Endothelial cell (in vitro differentiated cells): ENCODE results near the gene CDPF1. TPM values are rescaled to one million over a fixed set of nuclear protein-coding genes. Genes with fewer than 3 reads are reported as not detected.

Experiments
- DNase-seq: peaks from one replicate; pipeline ENCODE4 v3.0.0; 2021; ENCODE audit warnings: low spot score
- H3K27ac Mint-ChIP-seq: one replicate; pipeline ENCODE4 v1.8.0; 2021; ENCODE audit warnings: mixed read lengths, inconsistent platforms; ENCODE audit not compliant: unreplicated experiment
- H3K27me3 Mint-ChIP-seq: one replicate; pipeline ENCODE4 v1.8.0; 2021; ENCODE audit warnings: mild to moderate bottlenecking, moderate library complexity, mixed read lengths, inconsistent platforms; ENCODE audit not compliant: unreplicated experiment
- H3K36me3 Mint-ChIP-seq: one replicate; pipeline ENCODE4 v1.8.0; 2021; ENCODE audit warnings: mild to moderate bottlenecking, low read depth, mixed read lengths, inconsistent platforms; ENCODE audit not compliant: unreplicated experiment
- H3K4me1 Mint-ChIP-seq: one replicate; pipeline ENCODE4 v1.8.0; 2021; ENCODE audit warnings: mild to moderate bottlenecking, mixed read lengths, inconsistent platforms; ENCODE audit not compliant: unreplicated experiment
- H3K4me3 Mint-ChIP-seq: one replicate; pipeline ENCODE4 v1.8.0; 2021; ENCODE audit warnings: mild to moderate bottlenecking, mixed read lengths, inconsistent platforms; ENCODE audit not compliant: unreplicated experiment
- H3K9me3 Mint-ChIP-seq: one replicate; pipeline ENCODE4 v1.8.0; 2021; ENCODE audit warnings: mixed read lengths, inconsistent platforms; ENCODE audit not compliant: unreplicated experiment
- CTCF ChIP-seq: fragments of 200-600 bp; sonication (generic); IDR thresholded peaks from one replicate; pipeline ENCODE4 v1.5.0; 2021; ENCODE audit warnings: antibody characterized with exemption; ENCODE audit not compliant: unreplicated experiment
- total RNA-seq: library from RNA; stranded (reverse); fragmentation: NEBNext Ultra II Directional; extraction: Animal tissue kit (Norgen Biotek cat#: 25700); gene quantifications from one replicate; pipeline ENCODE4 v1.2.1, GENCODE V29; 2021; ENCODE audit not compliant: unreplicated experiment

The CDPF1 gene
- total RNA-seq, 1 donor from 2014 or later, result 8.5 TPM

DNA sequence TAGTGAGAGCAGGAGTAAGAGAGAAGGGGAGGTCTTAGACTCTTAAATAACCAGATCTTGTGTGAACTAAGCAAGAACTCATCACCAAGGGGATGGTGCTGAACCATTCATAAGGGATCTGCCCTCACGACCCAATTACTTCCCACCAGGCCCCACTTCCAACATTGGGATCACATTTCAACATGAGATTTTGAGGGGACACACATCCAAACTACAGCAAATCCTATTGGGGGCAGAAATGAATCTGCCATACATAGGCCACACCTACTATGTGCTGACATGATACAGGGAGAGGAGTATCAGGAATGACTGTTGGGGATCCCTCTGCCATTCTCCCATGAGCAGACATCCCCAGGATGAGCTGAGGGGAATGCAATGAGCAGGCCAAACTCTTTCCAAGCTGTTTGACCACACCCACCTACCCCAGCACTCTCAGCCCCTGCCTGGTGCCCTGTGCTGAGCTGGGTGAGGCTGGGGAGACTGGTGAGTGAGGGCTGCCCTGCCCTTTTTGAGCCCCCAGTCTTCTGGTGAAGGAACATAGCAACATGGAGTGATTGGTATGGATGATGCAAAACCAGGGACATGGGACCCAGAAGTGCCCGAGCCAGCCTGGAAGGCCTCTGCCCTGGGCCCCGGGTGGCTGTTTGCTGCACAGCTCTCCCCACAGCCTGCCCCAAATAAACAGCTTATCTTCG, 45.3 kb upstream of the CDPF1 start:
- H3K9me3 Mint-ChIP-seq, result no peaks in the 10 kb centered on the region
- no peak for DNase-seq
- peaks cover 13% of the 10 kb centered on the region for H3K4me1 Mint-ChIP-seq
- H3K36me3 Mint-ChIP-seq, result peaks cover 22% of the 10 kb centered on the region
- TF ChIP-seq CTCF, result no peak
- no peak overlapping the region for H3K27ac Mint-ChIP-seq
- H3K27me3 Mint-ChIP-seq, result peaks cover 6% of the 10 kb centered on the region
- H3K4me3 Mint-ChIP-seq, result peak overlapping the region; percentile 93

- Mint-ChIP-seq H3K4me3 (no peak overlapping the region), H3K4me1 (peaks cover 13% of the 10 kb centered on the region), H3K9me3 (no peaks in the 10 kb centered on the region), H3K36me3 (peaks cover 20% of the 10 kb centered on the region), H3K27me3 (peaks cover 9% of the 10 kb centered on the region), H3K27ac (no peak overlapping the region)
- TF ChIP-seq CTCF, result no peak
- DNase-seq, result no peak
These were observed 44.7 kb upstream of the CDPF1 start for GRCh38 chr22:46294784-46295183.

- no peak for DNase-seq
- no peaks in the 10 kb centered on the region for H3K9me3 Mint-ChIP-seq
- H3K4me3 Mint-ChIP-seq, result no peak overlapping the region
- H3K27ac Mint-ChIP-seq, result no peak overlapping the region
- H3K27me3 Mint-ChIP-seq, result peaks cover 9% of the 10 kb centered on the region
- H3K4me1 Mint-ChIP-seq, result peaks cover 9% of the 10 kb centered on the region
- no peak for TF ChIP-seq CTCF
- peaks cover 18% of the 10 kb centered on the region for H3K36me3 Mint-ChIP-seq
These were observed 43.6 kb upstream of the CDPF1 start for GRCh38 chr22:46293577-46294260.

GRCh38 chr22:46292732-46293131, 42.6 kb upstream of the CDPF1 start:
- Mint-ChIP-seq H3K4me3 (peak overlapping the region; percentile 51), H3K4me1 (peaks cover 10% of the 10 kb centered on the region), H3K27me3 (peaks cover 9% of the 10 kb centered on the region), H3K9me3 (no peaks in the 10 kb centered on the region), H3K27ac (no peak overlapping the region), H3K36me3 (peaks cover 16% of the 10 kb centered on the region)
- TF ChIP-seq CTCF, result no peak
- no peak for DNase-seq

DNA sequence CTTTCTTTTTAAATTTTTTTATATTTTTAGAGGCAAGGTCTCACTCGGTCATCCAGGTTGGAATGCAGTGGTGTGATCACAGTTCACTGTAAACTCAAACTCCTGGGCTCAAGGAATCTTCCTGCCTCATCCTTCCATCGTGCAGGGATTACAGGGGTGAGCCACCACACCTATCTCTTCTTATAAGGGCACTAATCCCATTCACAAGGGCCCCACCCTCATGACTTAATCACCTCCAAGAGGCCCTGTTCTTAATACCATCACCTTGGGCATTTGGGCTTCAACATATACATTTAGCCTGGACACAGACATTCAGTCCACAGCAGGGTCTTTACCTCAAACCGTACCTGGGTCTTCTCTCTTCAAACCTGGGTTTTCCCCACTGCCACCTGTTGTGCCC, 42.1 kb upstream of the CDPF1 start:
- Mint-ChIP-seq H3K27me3 (peaks cover 11% of the 10 kb centered on the region), H3K4me1 (peaks cover 12% of the 10 kb centered on the region), H3K4me3 (peak overlapping the region; percentile 51), H3K27ac (no peak overlapping the region), H3K9me3 (no peaks in the 10 kb centered on the region), H3K36me3 (peaks cover 21% of the 10 kb centered on the region)
- DNase-seq, result no peak
- TF ChIP-seq CTCF, result no peak
